HUES48 (cell line): ENCODE measurements around the gene OR14K1.
"Not testable (repeated sequence)": the region's sequence is repeated elsewhere in the genome, so short reads cannot be mapped to it uniquely, and the experiment has no call there.

Experiments
- H3K27ac ChIP-seq: one replicate; pipeline ENCODE4 v1.7.0; 2013; ENCODE audit warnings: low read depth, low read length, inconsistent platforms
- H3K27me3 ChIP-seq: 2 replicates; pipeline ENCODE4 v1.6.1; 2013; ENCODE audit warnings: mild to moderate bottlenecking, low read length; ENCODE audit not compliant: control insufficient read depth, insufficient read depth
- H3K36me3 ChIP-seq: 2 replicates; pipeline ENCODE4 v1.6.1; 2013; ENCODE audit warnings: low read length; ENCODE audit not compliant: control insufficient read depth, insufficient read depth
- H3K4me1 ChIP-seq: 2 replicates; pipeline ENCODE4 v1.6.1; 2013; ENCODE audit warnings: mild to moderate bottlenecking, low read length; ENCODE audit not compliant: control insufficient read depth, insufficient read depth
- H3K4me3 ChIP-seq: 2 replicates; pipeline ENCODE4 v1.5.1; 2013; ENCODE audit warnings: mild to moderate bottlenecking, low read depth, low read length
- H3K9ac ChIP-seq: 2 replicates; pipeline ENCODE4 v1.6.1; 2013; ENCODE audit warnings: mild to moderate bottlenecking, low read depth, low read length, moderate library complexity
- H3K9me3 ChIP-seq: 2 replicates; pipeline ENCODE4 v1.6.1; 2013; ENCODE audit warnings: low read length; ENCODE audit not compliant: control insufficient read depth, insufficient read depth

The OR14K1 gene

DNA sequence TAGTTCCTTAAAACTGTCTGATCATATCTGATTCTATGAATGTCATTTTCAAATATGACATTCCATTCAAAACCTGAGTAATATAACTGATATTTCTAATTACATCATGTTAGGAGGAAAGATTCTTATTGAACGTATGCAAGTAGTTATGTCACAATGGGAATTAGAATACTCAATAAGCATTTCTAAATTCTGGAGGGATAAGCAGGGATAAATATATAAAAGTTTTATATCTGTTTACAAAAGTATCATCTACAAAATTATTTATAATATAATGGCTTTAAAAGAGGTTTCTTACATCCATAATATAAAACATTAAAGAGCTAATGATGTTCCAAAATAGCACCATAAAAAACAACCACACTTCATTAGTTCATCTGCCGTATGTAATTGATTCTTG, 9.6 kb downstream of the OR14K1 start, which contains the start of gene OR14A2:
OR14A2 (minus strand) TSS at position 101 of the 400 bp plus-strand sequence.
- no peaks in the 10 kb centered on the region for H3K27me3 ChIP-seq
- no peak within 1 kb of the TSS for H3K9ac ChIP-seq
- H3K36me3 ChIP-seq: no peaks in the 10 kb centered on the region
- no peaks in the 10 kb centered on the region for H3K4me1 ChIP-seq
- no peak within 1 kb of the TSS for H3K27ac ChIP-seq
- no peak within 1 kb of the TSS for H3K4me3 ChIP-seq
- H3K9me3 ChIP-seq: peaks cover 49% of the 10 kb centered on the region

GRCh38 chr1:247749870-247750269, 11.5 kb downstream of the OR14K1 start:
- Histone ChIP-seq H3K27ac (no peak overlapping the region), H3K4me1 (no peaks in the 10 kb centered on the region), H3K27me3 (no peaks in the 10 kb centered on the region), H3K9ac (no peak overlapping the region), H3K9me3 (peaks cover 42% of the 10 kb centered on the region), H3K4me3 (no peak overlapping the region), H3K36me3 (no peaks in the 10 kb centered on the region)

- peaks cover 54% of the 10 kb centered on the region for H3K9me3 ChIP-seq
- not testable (repeated sequence) for H3K27ac ChIP-seq, H3K4me3 ChIP-seq, H3K9ac ChIP-seq, H3K27me3 ChIP-seq, H3K4me1 ChIP-seq, H3K36me3 ChIP-seq
Observed at GRCh38 chr1:247754311-247754710, 15.9 kb downstream of the OR14K1 start.

DNA sequence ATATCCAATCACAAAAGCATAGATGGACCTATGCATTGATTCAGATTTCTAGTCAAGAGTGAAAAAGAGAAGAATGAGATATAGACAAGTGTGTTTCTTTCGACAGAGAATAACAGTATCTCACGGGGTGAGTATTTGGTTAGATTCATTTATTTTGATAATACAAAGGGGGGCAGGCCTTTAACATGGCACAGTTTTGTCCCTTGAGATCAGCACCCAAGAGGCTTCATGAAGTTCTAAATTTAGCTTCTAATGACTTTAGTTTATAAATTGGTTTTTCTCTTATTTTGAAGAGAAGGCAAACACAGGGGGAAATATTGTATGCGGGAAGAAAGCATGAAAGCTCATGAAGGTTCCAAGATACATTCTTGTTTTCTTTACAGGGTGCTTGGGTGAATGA, 22.0 kb downstream of the OR14K1 start, which contains the start of gene OR1C1:
OR1C1 (minus strand) TSS at position 101 of the 400 bp plus-strand sequence. CDS start 2,150 bp downstream, outside the sequence.
- Histone ChIP-seq H3K27ac (no peak within 1 kb of the TSS), H3K9ac (no peak within 1 kb of the TSS), H3K36me3 (no peaks in the 10 kb centered on the region), H3K4me3 (no peak within 1 kb of the TSS), H3K4me1 (no peaks in the 10 kb centered on the region), H3K9me3 (peaks cover 47% of the 10 kb centered on the region), H3K27me3 (no peaks in the 10 kb centered on the region)

DNA sequence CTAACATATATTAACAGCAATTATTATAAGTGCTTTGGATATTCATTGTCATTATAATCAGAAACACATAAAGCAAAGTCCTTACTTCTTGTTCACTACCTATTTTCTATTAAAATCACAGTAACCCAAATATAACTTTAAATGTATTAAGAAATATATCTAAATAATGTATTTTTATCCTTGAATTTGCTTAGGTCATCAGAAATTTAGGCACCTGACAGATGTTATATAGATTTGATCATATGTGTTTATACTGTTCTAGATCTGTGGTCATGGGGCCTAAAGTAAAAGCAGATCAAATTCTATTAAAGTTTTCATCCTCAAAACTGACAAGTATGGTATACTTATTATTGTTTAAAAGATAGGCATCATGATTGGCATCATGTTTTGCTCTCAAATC, 31.2 kb downstream of the OR14K1 start:
- Histone ChIP-seq H3K4me3 (no peak overlapping the region), H3K9ac (no peak overlapping the region), H3K4me1 (no peaks in the 10 kb centered on the region), H3K27ac (no peak overlapping the region), H3K36me3 (no peaks in the 10 kb centered on the region), H3K9me3 (peaks cover 57% of the 10 kb centered on the region), H3K27me3 (no peaks in the 10 kb centered on the region)
